C4-2B (cell line): ENCODE results near the gene LZTR1.

Experiments
- ZFX ChIP-seq: fragments of 450-650 bp; IDR thresholded peaks from 2 replicates; pipeline ENCODE4 v1.6.1; 2017
- TF ChIP-seq, protein P1 (sequence below): fragments of 450-650 bp; conservative IDR thresholded peaks from 2 replicates; pipeline ENCODE4 v1.5.1; 2017; ENCODE audit warnings: mild to moderate bottlenecking

DNA sequence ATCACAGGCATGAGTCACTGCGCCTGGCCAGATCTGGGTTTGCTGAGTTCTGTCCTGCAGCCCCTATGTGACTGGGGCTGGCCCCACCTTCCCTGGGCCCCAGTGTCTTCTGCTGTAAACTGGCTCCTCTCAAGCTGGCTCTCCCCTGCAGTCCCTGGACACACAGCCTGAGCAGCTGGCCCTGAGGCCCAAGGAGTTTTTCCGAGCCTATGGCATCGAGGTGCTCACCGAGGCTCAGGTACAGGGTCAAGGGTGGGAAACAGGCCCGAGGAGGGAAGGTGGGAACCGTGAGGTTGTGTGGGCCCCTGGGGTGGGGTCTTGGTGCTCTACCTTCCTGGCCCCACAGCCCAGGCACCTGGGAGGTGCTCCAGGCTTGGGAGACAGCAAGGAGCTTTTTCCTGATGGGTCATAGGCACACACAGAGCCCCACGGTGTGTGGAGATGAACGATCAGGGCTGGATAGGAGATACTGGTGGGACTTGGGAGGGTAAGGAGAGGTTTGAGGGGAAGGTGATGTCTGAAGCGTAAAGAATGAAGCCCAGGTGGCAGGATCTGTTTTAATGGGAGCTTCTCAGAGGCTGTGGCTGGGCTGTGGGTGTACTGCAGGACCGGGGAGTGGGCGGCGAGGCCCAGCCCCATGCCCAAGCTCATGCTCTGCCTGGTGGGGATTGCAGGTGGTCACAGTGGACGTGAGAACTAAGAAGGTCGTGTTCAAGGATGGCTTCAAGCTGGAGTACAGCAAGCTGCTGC, 6.4 kb upstream of the LZTR1 start:
- TF ChIP-seq, protein P1, sequence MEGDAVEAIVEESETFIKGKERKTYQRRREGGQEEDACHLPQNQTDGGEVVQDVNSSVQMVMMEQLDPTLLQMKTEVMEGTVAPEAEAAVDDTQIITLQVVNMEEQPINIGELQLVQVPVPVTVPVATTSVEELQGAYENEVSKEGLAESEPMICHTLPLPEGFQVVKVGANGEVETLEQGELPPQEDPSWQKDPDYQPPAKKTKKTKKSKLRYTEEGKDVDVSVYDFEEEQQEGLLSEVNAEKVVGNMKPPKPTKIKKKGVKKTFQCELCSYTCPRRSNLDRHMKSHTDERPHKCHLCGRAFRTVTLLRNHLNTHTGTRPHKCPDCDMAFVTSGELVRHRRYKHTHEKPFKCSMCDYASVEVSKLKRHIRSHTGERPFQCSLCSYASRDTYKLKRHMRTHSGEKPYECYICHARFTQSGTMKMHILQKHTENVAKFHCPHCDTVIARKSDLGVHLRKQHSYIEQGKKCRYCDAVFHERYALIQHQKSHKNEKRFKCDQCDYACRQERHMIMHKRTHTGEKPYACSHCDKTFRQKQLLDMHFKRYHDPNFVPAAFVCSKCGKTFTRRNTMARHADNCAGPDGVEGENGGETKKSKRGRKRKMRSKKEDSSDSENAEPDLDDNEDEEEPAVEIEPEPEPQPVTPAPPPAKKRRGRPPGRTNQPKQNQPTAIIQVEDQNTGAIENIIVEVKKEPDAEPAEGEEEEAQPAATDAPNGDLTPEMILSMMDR, result no peak
- no peak for TF ChIP-seq ZFX
